Stimulated activated CD4-positive, alpha-beta T cell treated with anti-CD3 and anti-CD28 coated beads, Interleukin-15, amount 100 ng/mL, for 24 hours (primary cell): ENCODE measurements around the gene C16orf89.
A peak's percentile ranks its signal among the peaks of the same experiment; 100 is the strongest.
"Not testable (repeated sequence)": the region's sequence is repeated elsewhere in the genome, so short reads cannot be mapped to it uniquely, and the experiment has no call there.

Experiments used
- DNase-seq: peaks from one replicate; pipeline ENCODE4 v3.0.0-alpha.2; 2020

Gene C16orf89

GRCh38 chr16:5084099-5084731 lies 18.5 kb upstream of the C16orf89 start:
- not testable (repeated sequence) for DNase-seq

GRCh38 chr16:5083646-5084045 lies 17.9 kb upstream of the C16orf89 start:
- not testable (repeated sequence) for DNase-seq

- not testable (repeated sequence) for DNase-seq
Measured at GRCh38 chr16:5080996-5081395, 15.2 kb upstream of the C16orf89 start.

- not testable (repeated sequence) for DNase-seq
Measured at GRCh38 chr16:5080461-5080860, 14.7 kb upstream of the C16orf89 start.

- no peak for DNase-seq
Measured at GRCh38 chr16:5078626-5079025, 12.9 kb upstream of the C16orf89 start.

- no peak for DNase-seq
Measured at GRCh38 chr16:5077304-5077703, 11.5 kb upstream of the C16orf89 start.

- no peak for DNase-seq
Measured at GRCh38 chr16:5075637-5076036, 9.9 kb upstream of the C16orf89 start.

GRCh38 chr16:5073771-5074170 lies 8.0 kb upstream of the C16orf89 start:
- DNase-seq: not testable (repeated sequence)

- DNase-seq: no peak
Measured at GRCh38 chr16:5073279-5073629, 7.5 kb upstream of the C16orf89 start.

GRCh38 chr16:5072334-5073278 lies 6.8 kb upstream of the C16orf89 start:
- no peak for DNase-seq

- DNase-seq: peak; percentile 92
Measured at GRCh38 chr16:5071681-5072333, 6.1 kb upstream of the C16orf89 start, which contains the start of gene ALG1. TSS of gene ALG1 (plus strand) at chr16:5071843. CDS start at chr16:5071850, 7 bp downstream.

- DNase-seq: no peak
Measured at GRCh38 chr16:5071341-5071680, 5.6 kb upstream of the C16orf89 start.

GRCh38 chr16:5070431-5071186 lies 4.9 kb upstream of the C16orf89 start:
- DNase-seq: no peak

- no peak for DNase-seq
Measured at GRCh38 chr16:5069854-5070253, 4.1 kb upstream of the C16orf89 start.

GRCh38 chr16:5069048-5069447 lies 3.3 kb upstream of the C16orf89 start:
- no peak for DNase-seq

- DNase-seq: no peak
Measured at GRCh38 chr16:5066511-5066910, 755 bp upstream of the C16orf89 start.

- no peak for DNase-seq
Measured at GRCh38 chr16:5065326-5065725, 430 bp downstream of the C16orf89 start.

- DNase-seq: no peak
Measured at GRCh38 chr16:5064915-5065314, 841 bp downstream of the C16orf89 start.

- no peak for DNase-seq
Measured at GRCh38 chr16:5062790-5063765, 2.7 kb downstream of the C16orf89 start.

- no peak for DNase-seq
Measured at GRCh38 chr16:5062051-5062450, 3.7 kb downstream of the C16orf89 start.

- DNase-seq: no peak
Measured at GRCh38 chr16:5060073-5060641, 5.6 kb downstream of the C16orf89 start.
